Activated CD4-positive, alpha-beta T cell treated with anti-CD3 and anti-CD28 coated beads for 4 hours (primary cell): ENCODE data around the gene DAB1.

Experiments
- DNase-seq, 2 donors: peaks; one replicate each; pipeline ENCODE4 v3.0.0-alpha.2; 2020

Gene DAB1

GRCh38 chr1:57410508-57410907 lies 13.4 kb downstream of the DAB1 start:
- DNase-seq: no peak

- DNase-seq: no peak
Measured at GRCh38 chr1:57407928-57408327, 15.9 kb downstream of the DAB1 start.

DNA sequence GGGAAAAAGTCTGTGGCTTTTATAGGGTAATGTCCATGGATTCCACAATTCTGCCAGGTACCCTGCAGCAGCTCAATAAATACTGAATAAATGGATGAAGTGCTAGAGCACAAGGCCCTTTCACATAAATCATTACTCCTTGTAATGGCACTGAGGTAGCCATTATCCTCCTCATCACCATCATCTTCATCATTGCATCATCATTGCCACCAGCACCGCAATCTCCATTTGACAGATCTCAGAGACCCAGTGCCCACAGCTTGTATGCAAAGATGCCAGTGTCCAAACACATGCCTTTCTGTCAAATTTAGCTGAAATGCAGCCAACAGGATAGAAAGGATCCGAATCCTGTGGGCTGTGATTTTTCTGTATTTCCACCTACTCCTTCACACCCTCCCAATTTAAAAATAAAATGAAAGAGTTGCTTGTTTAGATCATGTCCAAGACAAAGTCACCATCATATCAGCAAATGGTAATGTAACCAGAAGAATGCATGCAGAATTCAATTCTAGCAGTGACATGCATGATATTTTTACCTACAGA lies 17.4 kb downstream of the DAB1 start:
- no peak for DNase-seq

DNA sequence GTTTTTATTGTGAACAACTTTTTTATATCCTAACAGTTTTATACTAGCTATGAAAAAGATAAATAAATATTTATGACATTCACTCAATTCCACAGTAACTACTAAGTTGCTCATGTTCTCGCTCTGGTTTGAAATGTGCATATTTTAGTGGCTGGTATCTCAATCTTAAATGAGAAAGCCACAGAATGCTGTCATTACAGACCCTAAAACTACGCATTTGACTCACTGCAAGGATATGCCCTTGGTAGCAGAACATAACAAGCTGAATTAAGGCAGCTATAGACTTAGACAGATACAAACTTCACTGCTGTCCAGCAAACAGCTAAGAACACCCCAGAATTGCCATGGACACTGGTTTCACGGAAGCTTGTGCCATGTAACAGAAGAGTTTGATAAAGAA lies 19.0 kb downstream of the DAB1 start:
- DNase-seq: no peak

GRCh38 chr1:57403201-57403600 lies 20.7 kb downstream of the DAB1 start:
- no peak for DNase-seq

GRCh38 chr1:57401671-57402070 lies 22.2 kb downstream of the DAB1 start:
- no peak for DNase-seq

DNA sequence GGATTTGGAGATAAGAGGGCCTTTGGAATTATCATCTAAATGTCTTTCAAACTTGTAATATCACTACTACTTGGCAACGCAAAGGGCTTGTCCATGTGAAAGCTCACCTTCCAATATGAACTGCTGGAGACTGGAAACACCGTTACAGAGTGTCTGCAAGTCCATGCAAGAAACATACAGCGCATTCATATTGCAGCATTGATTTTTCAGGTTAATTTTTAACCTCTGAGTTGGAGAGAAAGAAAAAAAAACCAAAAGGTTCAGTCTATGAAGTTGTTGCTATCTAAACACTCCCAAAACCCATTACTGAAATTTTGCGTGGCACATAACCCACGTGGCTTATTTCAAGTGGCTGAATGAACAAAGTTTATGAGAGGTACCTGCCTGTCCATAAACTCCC lies 23.8 kb downstream of the DAB1 start:
- no peak for DNase-seq

GRCh38 chr1:57393058-57393584 lies 30.7 kb downstream of the DAB1 start:
- no peak for DNase-seq

DNA sequence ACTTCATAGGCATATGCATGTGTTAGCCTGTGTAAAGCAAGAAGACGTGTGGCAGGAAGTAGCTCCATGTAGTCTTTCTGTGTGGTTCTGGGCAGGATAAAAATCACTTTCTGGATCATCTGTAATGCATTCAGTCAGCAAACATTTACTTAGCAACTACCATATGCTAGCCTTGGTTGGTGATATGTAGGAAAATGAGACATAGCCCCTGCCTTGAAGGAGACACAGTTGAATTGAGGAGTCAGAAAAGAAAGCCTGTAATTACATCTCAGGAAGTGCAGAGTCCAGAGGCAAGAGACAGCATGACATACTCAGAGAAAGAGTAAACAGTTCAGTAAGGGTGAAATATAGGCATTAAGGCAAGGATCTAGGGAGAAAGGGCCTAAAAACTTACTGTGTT lies 38.5 kb downstream of the DAB1 start:
- DNase-seq: no peak

DNA sequence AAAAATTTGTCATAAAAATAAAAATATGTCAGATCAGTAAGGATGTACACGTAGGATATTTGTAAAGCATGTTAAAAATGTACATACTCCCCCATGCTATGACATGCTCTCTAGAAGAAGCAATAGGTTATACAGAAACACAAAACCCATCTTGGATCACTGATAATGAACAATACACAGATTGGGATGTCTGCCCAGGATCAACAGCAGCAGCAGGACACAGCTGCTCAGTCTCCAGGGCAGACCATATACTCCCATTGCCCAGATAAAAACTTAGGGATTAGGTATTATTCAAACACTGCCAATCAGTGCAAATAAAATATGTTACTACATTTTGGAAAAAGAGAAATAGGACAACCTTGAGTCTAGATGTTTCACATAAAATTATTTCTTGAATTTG lies 39.0 kb downstream of the DAB1 start:
- no peak for DNase-seq

GRCh38 chr1:57384284-57384683 lies 39.6 kb downstream of the DAB1 start:
- no peak for DNase-seq

GRCh38 chr1:57381871-57382270 lies 42.0 kb downstream of the DAB1 start:
- no peak for DNase-seq

GRCh38 chr1:57381426-57381825 lies 42.4 kb downstream of the DAB1 start:
- no peak for DNase-seq

GRCh38 chr1:57380923-57381322 lies 42.9 kb downstream of the DAB1 start:
- no peak for DNase-seq

DNA sequence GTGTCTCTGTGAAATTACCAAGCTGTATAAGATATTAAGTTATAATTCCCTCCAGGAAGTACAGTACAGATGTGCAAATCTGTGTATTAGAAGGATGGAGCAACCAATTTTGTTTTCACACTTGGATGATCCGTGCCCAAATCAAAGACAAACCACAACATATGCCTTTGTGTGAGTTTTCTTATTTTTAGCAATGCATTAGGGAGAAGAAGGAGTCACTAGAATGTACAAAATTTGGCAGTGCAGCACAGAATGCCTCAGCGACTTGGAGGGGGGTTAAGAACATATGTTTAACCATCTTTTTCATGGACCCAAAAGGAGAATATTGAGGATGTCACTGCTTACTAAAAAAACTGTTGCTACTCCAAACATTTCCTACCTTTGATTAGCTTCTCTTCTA lies 45.3 kb downstream of the DAB1 start:
- no peak for DNase-seq

GRCh38 chr1:57377339-57378139 lies 46.3 kb downstream of the DAB1 start:
- no peak for DNase-seq

DNA sequence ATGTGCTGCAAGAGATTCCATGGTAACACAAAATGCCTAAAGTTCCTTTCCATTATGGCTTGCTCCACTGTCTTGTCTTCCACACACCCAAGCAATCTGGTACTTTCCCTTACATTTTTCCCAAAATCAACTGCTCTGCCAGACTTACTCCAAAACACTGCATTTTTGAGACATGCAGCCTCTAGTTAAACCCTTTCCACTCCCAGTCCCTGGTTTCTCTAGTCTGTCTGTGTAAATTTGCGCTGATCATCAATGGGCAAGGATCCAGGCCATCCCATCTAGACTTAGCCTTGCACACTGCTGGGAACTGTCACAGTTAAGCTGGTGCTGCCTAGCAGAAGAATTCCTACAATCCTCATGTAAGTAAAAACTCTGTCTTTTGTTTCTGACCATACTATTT lies 47.8 kb downstream of the DAB1 start:
- DNase-seq: no peak

DNA sequence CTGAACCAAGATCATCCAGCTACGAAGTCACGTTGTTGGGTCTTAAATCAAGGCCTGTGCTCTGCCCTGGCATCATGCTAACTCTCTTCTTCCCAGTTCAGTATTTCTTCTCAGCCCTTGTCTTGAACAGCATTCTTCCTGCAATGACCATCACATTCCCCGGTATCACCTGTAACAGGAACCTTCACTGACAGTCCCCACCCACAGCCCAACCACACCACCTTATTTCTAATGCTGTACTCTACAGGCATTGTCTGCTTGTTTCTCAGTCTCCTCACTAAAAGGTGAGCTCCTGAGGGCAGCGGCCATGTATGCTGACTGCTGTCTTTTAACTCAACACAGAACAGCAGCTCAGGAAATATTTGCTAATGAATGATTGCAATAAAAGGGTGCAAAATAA lies 54.0 kb downstream of the DAB1 start:
- no peak for DNase-seq

DNA sequence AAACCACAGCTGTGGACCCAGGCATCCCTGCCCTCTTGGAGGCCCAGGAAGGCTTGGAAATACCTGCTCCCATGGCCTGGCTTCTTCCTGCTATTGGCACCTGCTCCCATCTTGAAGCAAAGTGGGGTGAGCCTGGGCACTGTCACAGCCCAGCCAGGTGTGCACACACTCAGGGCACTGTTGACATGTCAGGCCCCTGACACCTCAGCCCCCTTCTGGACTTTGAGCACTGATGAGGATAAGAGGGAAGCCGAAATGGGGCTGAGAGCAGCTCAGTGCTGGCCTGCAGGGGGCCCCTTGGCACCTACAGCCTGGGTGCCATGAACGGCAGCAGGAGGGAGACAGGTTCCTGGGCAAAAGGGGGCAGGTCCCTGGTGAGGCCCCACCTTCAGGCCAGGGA lies 55.9 kb downstream of the DAB1 start:
- DNase-seq: no peak

DNA sequence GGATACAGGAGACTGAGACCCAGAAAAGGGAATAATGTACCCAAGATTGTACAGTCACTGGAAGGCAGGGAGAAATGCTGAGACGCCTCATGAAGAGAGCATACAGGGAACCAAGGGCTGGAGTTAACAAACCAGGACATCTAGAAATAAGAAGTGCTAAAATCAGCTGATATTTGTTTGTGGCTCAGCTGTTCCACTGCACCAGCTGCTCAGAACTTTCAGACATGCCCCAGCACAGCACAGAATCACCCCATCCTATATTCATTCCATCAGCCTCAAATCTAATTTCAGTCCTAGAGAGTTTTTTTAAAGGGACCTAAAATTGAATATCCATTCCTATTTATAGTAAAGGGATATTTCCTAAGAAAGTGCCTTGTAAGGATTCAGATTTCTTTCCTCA lies 60.2 kb downstream of the DAB1 start:
- no peak for DNase-seq

DNA sequence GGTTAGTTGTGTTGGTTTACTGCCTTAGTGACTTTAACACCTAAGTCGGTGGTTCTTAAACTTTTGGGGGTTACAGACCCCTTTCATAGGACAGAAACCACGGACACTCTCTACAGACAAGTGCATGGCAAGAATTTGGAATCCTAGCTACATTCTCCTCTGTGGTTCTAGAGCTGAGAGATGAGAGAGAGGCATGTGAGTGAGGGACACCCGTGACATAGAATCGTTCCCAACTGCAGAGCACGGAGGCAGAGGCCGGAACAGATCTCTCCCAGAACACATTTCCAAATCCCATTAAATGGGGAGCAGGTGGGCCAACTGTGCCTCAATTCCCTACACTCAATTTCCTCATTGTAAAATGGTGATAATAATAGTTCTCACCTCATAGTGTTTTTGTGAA lies 60.7 kb downstream of the DAB1 start:
- no peak for DNase-seq

- DNase-seq: no peak
Measured at GRCh38 chr1:57362480-57362879, 61.4 kb downstream of the DAB1 start.

- no peak for DNase-seq
Measured at GRCh38 chr1:57361516-57361915, 62.3 kb downstream of the DAB1 start.

DNA sequence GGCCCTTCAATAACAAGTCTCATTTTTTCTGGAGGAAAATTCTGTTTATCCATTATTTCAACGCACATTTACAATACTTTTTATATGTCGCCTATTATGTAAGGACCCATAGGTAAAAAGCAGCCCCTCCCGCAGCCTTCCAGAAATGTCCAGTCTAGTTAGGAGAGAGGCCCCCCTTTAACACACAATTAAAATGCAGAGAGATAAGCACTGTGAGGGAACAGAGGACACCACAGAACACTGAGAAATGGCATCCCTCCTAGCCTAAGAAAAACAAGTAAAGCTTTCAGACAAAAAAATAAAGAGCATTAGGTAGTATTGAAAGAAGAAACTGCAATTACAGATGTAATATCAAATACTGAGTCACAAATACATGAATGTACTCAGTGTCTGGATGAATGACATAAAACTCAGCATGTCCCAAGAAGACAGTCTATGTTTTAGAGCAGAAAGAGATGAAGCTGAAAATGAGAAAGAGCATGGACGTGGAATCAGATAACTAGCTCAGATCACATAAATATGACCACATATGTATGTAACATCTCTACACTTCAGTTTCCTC lies 62.9 kb downstream of the DAB1 start:
- DNase-seq: no peak

DNA sequence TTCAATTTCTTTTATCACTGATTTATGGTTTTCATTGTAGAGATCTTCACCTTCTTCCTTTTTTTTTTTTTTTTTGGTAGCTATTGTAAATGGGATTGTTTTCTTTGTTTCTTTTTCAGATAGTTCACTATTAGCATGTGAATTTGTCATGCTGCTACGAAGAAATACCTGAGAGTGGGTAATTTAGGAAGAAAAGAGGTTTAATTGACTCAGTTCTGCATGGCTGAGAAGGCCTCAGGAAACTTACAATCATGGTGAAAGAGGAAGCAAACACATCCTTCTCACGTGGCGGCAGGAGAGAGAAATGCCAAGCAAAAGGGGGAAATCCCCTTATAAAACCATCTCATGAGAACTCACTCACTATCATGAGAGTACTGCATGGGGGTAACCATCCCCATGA lies 66.4 kb downstream of the DAB1 start:
- DNase-seq: no peak
